GM19324 (cell line): ENCODE data around the gene FAIM2.

Experiments used
- ATAC-seq: cut with Tn5 transposase; IDR thresholded peaks from one replicate; pipeline ENCODE4 v1.9.1; 2021; ENCODE audit warnings: mild to moderate bottlenecking, moderate library complexity; ENCODE audit not compliant: unreplicated experiment, low FRiP score

The FAIM2 gene

GRCh38 chr12:49828133-49829091, 75.3 kb downstream of the FAIM2 start, which contains the start of gene NCKAP5L:
TSS of gene NCKAP5L (minus strand) at chr12:49828413. CDS start at chr12:49804044, 24,369 bp downstream.
- peak; percentile 84 for ATAC-seq

- peak; percentile 17 for ATAC-seq
Measured at GRCh38 chr12:49827401-49828099, 76.2 kb downstream of the FAIM2 start.

- ATAC-seq = no peak
Measured at GRCh38 chr12:49827051-49827400, 76.7 kb downstream of the FAIM2 start.

GRCh38 chr12:49825971-49826421, 77.7 kb downstream of the FAIM2 start:
- no peak for ATAC-seq

GRCh38 chr12:49825360-49825970, 78.2 kb downstream of the FAIM2 start:
- ATAC-seq = no peak

- no peak for ATAC-seq
Measured at GRCh38 chr12:49824895-49825294, 78.8 kb downstream of the FAIM2 start.

GRCh38 chr12:49824416-49824815, 79.3 kb downstream of the FAIM2 start:
- no peak for ATAC-seq

GRCh38 chr12:49823951-49824350, 79.7 kb downstream of the FAIM2 start:
- no peak for ATAC-seq

GRCh38 chr12:49823350-49823749, 80.3 kb downstream of the FAIM2 start:
- ATAC-seq = no peak

GRCh38 chr12:49821373-49822287, 82.1 kb downstream of the FAIM2 start:
- ATAC-seq = no peak

GRCh38 chr12:49819786-49820185, 83.9 kb downstream of the FAIM2 start:
- ATAC-seq = no peak

GRCh38 chr12:49818241-49818895, 85.3 kb downstream of the FAIM2 start:
- ATAC-seq = no peak
